Ovary (tissue), 9 donors: ENCODE results near the gene SPINK7. TPM values are rescaled to one million over a fixed set of nuclear protein-coding genes. Genes with fewer than 3 reads are reported as not detected.

ENCODE experiments used
- DNase-seq, 5 donors: peaks; one replicate each; pipeline ENCODE4 v3.0.0-alpha.2; 2019 to 2020
- H3K27ac ChIP-seq, 2 donors: fragments of 200-600 bp; one replicate each; pipeline versions ENCODE4 v1.5.1 to v1.8.0; 2019 to 2022
- H3K27me3 ChIP-seq: fragments of 200-600 bp; one replicate; pipeline ENCODE4 v1.8.0; 2022
- H3K36me3 ChIP-seq: fragments of 200-600 bp; sonication (generic); one replicate; pipeline ENCODE4 v1.5.1; 2019
- H3K4me1 ChIP-seq: one replicate; pipeline ENCODE4 v1.8.1; 2013; ENCODE audit warnings: mild to moderate bottlenecking, moderate library complexity; ENCODE audit not compliant: insufficient read depth
- H3K4me3 ChIP-seq: fragments of 200-600 bp; sonication (generic); one replicate; pipeline ENCODE4 v1.5.1; 2017
- H3K9me3 ChIP-seq, 2 donors: fragments of 200-600 bp in 1 of 2; sonication (generic) in 1 of 2; one replicate each; pipeline versions ENCODE4 v1.5.1 to v1.8.1; 2013 to 2019; ENCODE audit warnings: mild to moderate bottlenecking in 1 of 2, moderate library complexity in 1 of 2
- EP300 ChIP-seq: sonication (generic); formaldehyde crosslinking; IDR thresholded peaks from one replicate; pipeline ENCODE4 v1.6.1; 2017; ENCODE audit warnings: antibody characterized with exemption
- POLR2A ChIP-seq: fragments of 450-650 bp; IDR thresholded peaks from one replicate; pipeline ENCODE4 v1.6.1; 2017; ENCODE audit warnings: antibody characterized with exemption, mild to moderate bottlenecking, moderate library complexity
- WGBS, 3 donors: extraction: QIAGEN DNeasy Blood & Tissue Kit in 1 of 3; methylation state at CpG; one replicate each; pipeline versions ENCODE4 v1.1.5 to v1.1.7; 2013 to 2017; 5-methylcytosine and 5-hydroxymethylcytosine counted together
- intact Hi-C, 4 donors: fragments of 100-400 bp; cut with DNase I; formaldehyde crosslinking; loops; one replicate each; pipeline versions ENCODE4 v1.11.0 to v1.15.1; 2022 to 2023
- polyA plus RNA-seq, 2 donors: library from polyadenylated mRNA; stranded (reverse); fragments of 200-250 nt in 1 of 2; fragments of 350-450 nt in 1 of 2; fragmentation: Illumina TruSeq in 1 of 2; extraction: RNeasy Lipid Tissue Mini Kit (QIAGEN cat#74804) in 1 of 2; gene quantifications; one replicate each; pipeline ENCODE4 v1.2.3, GENCODE V29; 2013 to 2014
- total RNA-seq, 7 donors: library from RNA; depleted of rRNA in 2 of 7; stranded (reverse); fragments of >200 nt in 2 of 7; fragmentation: NEBNext Ultra II Directional in 3 of 7; extraction: Animal tissue kit (Norgen Biotek cat#: 25700) in 3 of 7; gene quantifications; one replicate each; pipeline versions ENCODE4 v1.1.0 to v1.2.4, GENCODE V29; 2016 to 2023
- TF ChIP-seq, protein P1 (sequence below), 3 donors: fragments of 450-650 bp in 2 of 3; fragments of 200-600 bp in 1 of 3; IDR thresholded peaks; one replicate each; pipeline versions ENCODE4 v1.5.1 to v1.8.0; 2016 to 2022; ENCODE audit warnings: antibody characterized with exemption in 3 of 3, mild to moderate bottlenecking in 1 of 3
- donor health status: DM: no; HTN: no; CAD: no; lungs with moderate emphysema.
- donor health status: DM: no; HTN: no; CAD: no.
- donor health status: Bipolar disorder and iron deficiency.
- donor health status: DM: yes; HTN: yes; CAD: no.
- donor health status: DM: no; HTN: no; CAD: no.
- donor health status: DM: yes; HTN: yes; CAD: no.

SPINK7 gene
- total and polyA plus RNA-seq, 9 donors, result not detected

GRCh38 chr5:148353634-148354033 lies 41.4 kb downstream of the SPINK7 start:
- H3K27ac ChIP-seq, result no peak overlapping the region
- TF ChIP-seq, protein P1, sequence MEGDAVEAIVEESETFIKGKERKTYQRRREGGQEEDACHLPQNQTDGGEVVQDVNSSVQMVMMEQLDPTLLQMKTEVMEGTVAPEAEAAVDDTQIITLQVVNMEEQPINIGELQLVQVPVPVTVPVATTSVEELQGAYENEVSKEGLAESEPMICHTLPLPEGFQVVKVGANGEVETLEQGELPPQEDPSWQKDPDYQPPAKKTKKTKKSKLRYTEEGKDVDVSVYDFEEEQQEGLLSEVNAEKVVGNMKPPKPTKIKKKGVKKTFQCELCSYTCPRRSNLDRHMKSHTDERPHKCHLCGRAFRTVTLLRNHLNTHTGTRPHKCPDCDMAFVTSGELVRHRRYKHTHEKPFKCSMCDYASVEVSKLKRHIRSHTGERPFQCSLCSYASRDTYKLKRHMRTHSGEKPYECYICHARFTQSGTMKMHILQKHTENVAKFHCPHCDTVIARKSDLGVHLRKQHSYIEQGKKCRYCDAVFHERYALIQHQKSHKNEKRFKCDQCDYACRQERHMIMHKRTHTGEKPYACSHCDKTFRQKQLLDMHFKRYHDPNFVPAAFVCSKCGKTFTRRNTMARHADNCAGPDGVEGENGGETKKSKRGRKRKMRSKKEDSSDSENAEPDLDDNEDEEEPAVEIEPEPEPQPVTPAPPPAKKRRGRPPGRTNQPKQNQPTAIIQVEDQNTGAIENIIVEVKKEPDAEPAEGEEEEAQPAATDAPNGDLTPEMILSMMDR (IDR thresholded peaks at IDR 0.05), result no peak
- TF ChIP-seq EP300 (no peak), POLR2A (no peak)
- no peak overlapping the region for H3K4me3 ChIP-seq
- no peaks in the 10 kb centered on the region for H3K9me3 ChIP-seq
- 89 to 95% (median 93%) methylated on average over 2 of the region's 2 CpGs for WGBS, 3 donors
- no peaks in the 10 kb centered on the region for H3K27me3 ChIP-seq
- no peaks in the 10 kb centered on the region for H3K36me3 ChIP-seq
- intact Hi-C loops, result no loop called here
- H3K4me1 ChIP-seq, result peaks cover 1% of the 10 kb centered on the region
- no peak for DNase-seq

DNA sequence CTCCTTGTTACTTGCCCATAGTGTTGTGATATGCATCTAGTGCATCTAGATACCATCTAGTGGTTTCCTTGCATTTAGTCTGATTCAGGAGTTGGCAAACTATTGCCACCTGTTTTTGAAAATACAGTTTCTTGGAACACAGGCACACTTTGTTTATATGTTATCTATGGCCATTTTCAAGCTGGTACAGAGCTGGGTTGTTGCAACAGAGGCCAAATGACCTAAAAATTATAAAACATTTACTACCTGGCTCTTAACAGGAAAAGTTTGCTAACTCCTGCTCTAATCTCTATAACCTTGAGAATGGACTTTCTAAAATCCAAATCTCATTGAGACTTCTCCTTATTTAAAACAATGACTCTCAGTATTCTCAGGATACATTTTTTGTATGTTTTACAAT lies 52.1 kb downstream of the SPINK7 start:
- H3K27ac ChIP-seq, result no peak overlapping the region
- DNase-seq, result no peak
- H3K4me3 ChIP-seq, result no peak overlapping the region
- no peaks in the 10 kb centered on the region for H3K9me3 ChIP-seq
- H3K36me3 ChIP-seq, result no peaks in the 10 kb centered on the region
- H3K4me1 ChIP-seq, result no peaks in the 10 kb centered on the region
- no peak for TF ChIP-seq EP300
- no peak for TF ChIP-seq POLR2A
- TF ChIP-seq, protein P1 (IDR thresholded peaks at IDR 0.05), result no peak
- no peaks in the 10 kb centered on the region for H3K27me3 ChIP-seq
- intact Hi-C loops, result no loop called here

Other genes starting within 250 kb of the SPINK7 start
- 1 to 10 TPM in 2 of 7 donors, under 1 TPM in 4, not detected in 1; 0.12 to 4.5 (median 0.55) TPM for gene SPINK5, start 248.4 kb upstream of the SPINK7 start, total RNA-seq
- under 1 TPM; 0.17 to 0.90 TPM for gene SPINK5, start 248.4 kb upstream of the SPINK7 start, polyA plus RNA-seq
- gene SPINK14, start 143.9 kb upstream of the SPINK7 start, total RNA-seq, result not detected
- not detected for gene SPINK14, start 143.9 kb upstream of the SPINK7 start, polyA plus RNA-seq
- gene SPINK6, start 109.4 kb upstream of the SPINK7 start, total RNA-seq, result under 1 TPM in 1 of 7 donors, not detected in 6; 0.57 TPM
- gene SPINK6, start 109.4 kb upstream of the SPINK7 start, polyA plus RNA-seq, result not detected
- gene MARCOL, start 73.9 kb upstream of the SPINK7 start, total RNA-seq, result under 1 TPM in 2 of 7 donors, not detected in 5; 0.20 to 0.72 TPM
- gene MARCOL, start 73.9 kb upstream of the SPINK7 start, polyA plus RNA-seq, result not detected
- 1 to 10 TPM in 2 of 7 donors, under 1 TPM in 1, not detected in 4; 0.55 to 5.7 (median 2.2) TPM for gene SPINK13, start 43.6 kb upstream of the SPINK7 start, total RNA-seq
- gene SPINK13, start 43.6 kb upstream of the SPINK7 start, polyA plus RNA-seq, result under 1 TPM in 1 of 2 donors, not detected in 1; 0.21 TPM
- gene SPINK9, start 23.1 kb downstream of the SPINK7 start, total RNA-seq, result not detected
- gene SPINK9, start 23.1 kb downstream of the SPINK7 start, polyA plus RNA-seq, result not detected
- gene FBXO38, start 71.5 kb downstream of the SPINK7 start, total RNA-seq, result 10 to 100 TPM; 31.2 to 47.0 (median 38.0) TPM
- 10 to 100 TPM; 16.7 to 34.2 TPM for gene FBXO38, start 71.5 kb downstream of the SPINK7 start, polyA plus RNA-seq